Esophagus muscularis mucosa (tissue), 4 donors: ENCODE results near the gene NWD2. TPM values are rescaled to one million over a fixed set of nuclear protein-coding genes. Genes with fewer than 3 reads are reported as not detected.

ENCODE experiments used
- DNase-seq: peaks from one replicate; pipeline ENCODE4 v3.0.0-alpha.2; 2017; ENCODE audit errors: extremely low spot score
- H3K27ac ChIP-seq, 4 donors: fragments of 200-600 bp; sonication (generic); replicated peaks in 1 of 4; 1 replicate in 3 of 4; 2 replicates in 1 of 4; pipeline ENCODE4 v1.5.1; 2016 to 2019; ENCODE audit warnings: mild to moderate bottlenecking in 1 of 4
- H3K27me3 ChIP-seq, 4 donors: fragments of 200-600 bp; sonication (generic); one replicate each; pipeline versions ENCODE4 v1.5.1 to v1.6.0; 2016 to 2019
- H3K36me3 ChIP-seq, 4 donors: fragments of 200-600 bp; sonication (generic); one replicate each; pipeline ENCODE4 v1.5.1; 2016 to 2019
- H3K4me1 ChIP-seq, 4 donors: fragments of 200-600 bp; sonication (generic); one replicate each; pipeline ENCODE4 v1.5.1; 2016 to 2019
- H3K4me3 ChIP-seq, 4 donors: fragments of 200-600 bp; sonication (generic); 1 replicate in 2 of 4; 2 replicates in 2 of 4; pipeline ENCODE4 v1.5.1; 2016 to 2019; ENCODE audit warnings: mild to moderate bottlenecking in 4 of 4, moderate library complexity in 1 of 4
- H3K9me3 ChIP-seq, 4 donors: fragments of 200-600 bp; sonication (generic); 1 replicate in 3 of 4; 2 replicates in 1 of 4; pipeline ENCODE4 v1.5.1; 2016 to 2019
- EP300 ChIP-seq: sonication (generic); formaldehyde crosslinking; IDR thresholded peaks from one replicate; pipeline ENCODE4 v1.6.1; 2017; ENCODE audit warnings: antibody characterized with exemption
- POLR2A ChIP-seq: fragments of 450-650 bp; IDR thresholded peaks from one replicate; pipeline ENCODE4 v1.6.1; 2017; ENCODE audit warnings: antibody characterized with exemption, moderate library complexity, mild to moderate bottlenecking, low read depth
- POLR2AphosphoS5 ChIP-seq, 2 donors: sonication (generic); formaldehyde crosslinking; IDR thresholded peaks; one replicate each; pipeline ENCODE4 v1.6.1; 2017; ENCODE audit warnings: antibody characterized with exemption in 2 of 2
- WGBS: methylation state at CpG from one replicate; pipeline ENCODE4 v1.1.5; 2018; 5-methylcytosine and 5-hydroxymethylcytosine counted together
- intact Hi-C: fragments of 100-400 bp; cut with DNase I; formaldehyde crosslinking; loops from one replicate; pipeline ENCODE4 v1.15.1; 2023
- total RNA-seq, 4 donors: library from RNA; depleted of rRNA; stranded (reverse); fragments of >200 nt; gene quantifications; one replicate each; pipeline versions ENCODE4 v1.1.0 to v1.2.1, GENCODE V29; 2016
- TF ChIP-seq, protein P1 (sequence below), 3 experiments: fragments of 200-600 bp in 2 of 3; fragments of 450-650 bp in 1 of 3; sonication (generic) in 2 of 3; IDR thresholded peaks; one replicate each; pipeline ENCODE4 v1.5.1; 2017 to 2019; ENCODE audit warnings: antibody characterized with exemption in 3 of 3, mild to moderate bottlenecking in 2 of 3, moderate library complexity in 1 of 3

The NWD2 gene
- total RNA-seq, 4 donors from 2014 or later: 0.11 to 0.50 (median 0.30) TPM

DNA sequence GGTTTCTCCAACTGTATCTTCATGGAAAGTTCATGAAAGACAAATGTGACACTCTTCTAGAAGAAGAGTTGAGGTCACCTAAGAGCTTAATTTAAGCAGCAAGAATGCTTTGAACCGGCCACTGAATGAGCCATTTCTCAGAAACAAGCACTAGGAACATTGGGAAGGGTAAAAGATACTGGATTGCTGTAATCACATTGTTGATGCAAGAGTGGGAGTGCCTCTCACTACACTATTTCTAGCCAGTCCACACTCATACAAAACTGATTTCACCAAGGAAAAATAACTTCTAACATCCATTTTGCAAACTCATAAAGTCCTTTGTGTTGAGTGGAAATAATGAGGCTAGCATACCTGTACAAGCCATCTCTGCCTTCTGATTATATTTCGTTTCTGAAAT lies 221.3 kb downstream of the NWD2 start:
- 91% methylated on average over 2 of the region's 2 CpGs for WGBS
- intact Hi-C loops: no loop called here

DNA sequence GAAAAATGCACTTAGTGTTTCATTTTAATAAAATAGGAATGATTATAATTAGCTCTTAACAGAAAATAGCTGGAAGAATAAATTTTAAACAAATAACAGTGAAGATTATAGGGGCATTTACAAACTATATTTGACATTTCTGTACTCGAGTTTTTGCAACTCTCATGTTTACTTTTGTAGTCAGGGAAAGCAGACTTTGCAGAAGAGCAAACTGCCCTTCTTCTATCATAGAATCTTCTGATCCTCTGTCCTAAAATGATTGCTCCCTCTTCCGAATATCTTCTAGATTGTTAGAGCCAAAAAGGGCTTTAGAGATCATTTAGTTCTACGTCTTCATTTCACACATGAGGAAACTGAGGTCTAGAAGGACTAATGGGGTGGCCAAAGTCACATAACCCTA lies 222.7 kb downstream of the NWD2 start:
- TF ChIP-seq, protein P1, sequence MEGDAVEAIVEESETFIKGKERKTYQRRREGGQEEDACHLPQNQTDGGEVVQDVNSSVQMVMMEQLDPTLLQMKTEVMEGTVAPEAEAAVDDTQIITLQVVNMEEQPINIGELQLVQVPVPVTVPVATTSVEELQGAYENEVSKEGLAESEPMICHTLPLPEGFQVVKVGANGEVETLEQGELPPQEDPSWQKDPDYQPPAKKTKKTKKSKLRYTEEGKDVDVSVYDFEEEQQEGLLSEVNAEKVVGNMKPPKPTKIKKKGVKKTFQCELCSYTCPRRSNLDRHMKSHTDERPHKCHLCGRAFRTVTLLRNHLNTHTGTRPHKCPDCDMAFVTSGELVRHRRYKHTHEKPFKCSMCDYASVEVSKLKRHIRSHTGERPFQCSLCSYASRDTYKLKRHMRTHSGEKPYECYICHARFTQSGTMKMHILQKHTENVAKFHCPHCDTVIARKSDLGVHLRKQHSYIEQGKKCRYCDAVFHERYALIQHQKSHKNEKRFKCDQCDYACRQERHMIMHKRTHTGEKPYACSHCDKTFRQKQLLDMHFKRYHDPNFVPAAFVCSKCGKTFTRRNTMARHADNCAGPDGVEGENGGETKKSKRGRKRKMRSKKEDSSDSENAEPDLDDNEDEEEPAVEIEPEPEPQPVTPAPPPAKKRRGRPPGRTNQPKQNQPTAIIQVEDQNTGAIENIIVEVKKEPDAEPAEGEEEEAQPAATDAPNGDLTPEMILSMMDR (IDR thresholded peaks at IDR 0.05): no peak
- no peak for TF ChIP-seq POLR2A
- no peak for TF ChIP-seq POLR2AphosphoS5 (IDR thresholded peaks at IDR 0.05)
- TF ChIP-seq EP300: no peak
- Histone ChIP-seq H3K9me3 (no peaks in the 10 kb centered on the region), H3K4me3 (no peak overlapping the region), H3K4me1 (no peaks in the 10 kb centered on the region), H3K27ac (no peak overlapping the region), H3K36me3 (no peaks in the 10 kb centered on the region), H3K27me3 (no peaks in the 10 kb centered on the region)
- intact Hi-C loops: no loop called here
- no peak for DNase-seq
- 63% methylated on average over 3 of the region's 3 CpGs for WGBS

More for the DNA sequence above, 221.3 kb downstream of the NWD2 start:
- Histone ChIP-seq H3K36me3 (no peaks in the 10 kb centered on the region), H3K9me3 (no peaks in the 10 kb centered on the region), H3K27me3 (no peaks in the 10 kb centered on the region), H3K4me3 (no peak overlapping the region), H3K4me1 (no peaks in the 10 kb centered on the region), H3K27ac (no peak overlapping the region)
- TF ChIP-seq POLR2A: no peak
- TF ChIP-seq EP300: no peak
- no peak for TF ChIP-seq POLR2AphosphoS5 (IDR thresholded peaks at IDR 0.05)
- TF ChIP-seq, protein P1 (IDR thresholded peaks at IDR 0.05): no peak
- no peak for DNase-seq

DNA sequence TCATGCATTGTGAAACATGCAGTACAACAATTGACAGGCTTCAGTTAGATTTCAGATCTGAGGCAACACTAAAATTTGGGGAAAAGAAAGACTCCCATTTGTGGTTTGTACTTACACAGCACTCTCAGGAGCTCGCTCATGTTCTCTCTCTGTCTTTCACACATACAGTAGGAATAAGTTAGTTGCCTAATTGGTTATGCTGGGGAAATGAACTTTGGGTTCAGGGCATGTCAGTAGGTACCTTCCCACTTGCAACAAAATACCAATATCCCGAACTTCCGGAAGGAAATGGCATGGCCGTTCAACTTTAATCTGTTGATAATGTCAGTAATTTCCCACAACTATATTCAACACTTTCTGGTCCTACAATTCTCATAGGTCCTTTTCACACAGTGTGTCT lies 223.3 kb downstream of the NWD2 start:
- 82% methylated on average over 4 of the region's 4 CpGs for WGBS
- no peak for DNase-seq
- H3K4me1 ChIP-seq: no peaks in the 10 kb centered on the region
- H3K27ac ChIP-seq: no peak overlapping the region
- no peaks in the 10 kb centered on the region for H3K36me3 ChIP-seq
- no peak overlapping the region for H3K4me3 ChIP-seq
- TF ChIP-seq POLR2A: no peak
- TF ChIP-seq EP300: no peak
- TF ChIP-seq, protein P1 (IDR thresholded peaks at IDR 0.05): no peak
- no peak for TF ChIP-seq POLR2AphosphoS5 (IDR thresholded peaks at IDR 0.05)
- no peaks in the 10 kb centered on the region for H3K27me3 ChIP-seq
- intact Hi-C loops: no loop called here
- H3K9me3 ChIP-seq: no peaks in the 10 kb centered on the region

DNA sequence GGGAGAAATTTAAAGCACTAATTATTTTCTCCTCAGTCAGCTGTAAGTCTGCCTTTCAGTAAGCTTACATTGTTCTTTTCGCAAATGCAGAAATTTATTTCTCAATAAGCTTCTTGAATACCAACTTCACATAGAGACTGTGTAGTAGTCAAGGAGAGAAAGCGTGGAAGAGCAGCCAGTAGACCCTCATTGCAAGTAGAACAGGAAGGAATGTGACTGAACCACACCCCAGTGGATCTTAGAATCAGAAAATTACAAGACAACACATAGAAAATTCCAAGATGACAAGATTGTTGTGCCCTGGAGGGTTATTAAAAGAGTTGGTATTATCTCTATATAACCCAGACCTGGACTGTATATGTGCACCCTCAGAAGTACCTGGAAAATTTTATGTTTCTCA lies 224.7 kb downstream of the NWD2 start:
- H3K27me3 ChIP-seq: no peaks in the 10 kb centered on the region
- WGBS: 80% methylated on average over 2 of the region's 2 CpGs
- TF ChIP-seq POLR2A (no peak), EP300 (no peak), POLR2AphosphoS5 (IDR thresholded peaks at IDR 0.05) (no peak)
- TF ChIP-seq, protein P1 (IDR thresholded peaks at IDR 0.05): no peak
- no peak overlapping the region for H3K27ac ChIP-seq
- intact Hi-C loops: no loop called here
- H3K4me1 ChIP-seq: no peaks in the 10 kb centered on the region
- H3K9me3 ChIP-seq: no peaks in the 10 kb centered on the region
- DNase-seq: no peak
- no peak overlapping the region for H3K4me3 ChIP-seq
- no peaks in the 10 kb centered on the region for H3K36me3 ChIP-seq

DNA sequence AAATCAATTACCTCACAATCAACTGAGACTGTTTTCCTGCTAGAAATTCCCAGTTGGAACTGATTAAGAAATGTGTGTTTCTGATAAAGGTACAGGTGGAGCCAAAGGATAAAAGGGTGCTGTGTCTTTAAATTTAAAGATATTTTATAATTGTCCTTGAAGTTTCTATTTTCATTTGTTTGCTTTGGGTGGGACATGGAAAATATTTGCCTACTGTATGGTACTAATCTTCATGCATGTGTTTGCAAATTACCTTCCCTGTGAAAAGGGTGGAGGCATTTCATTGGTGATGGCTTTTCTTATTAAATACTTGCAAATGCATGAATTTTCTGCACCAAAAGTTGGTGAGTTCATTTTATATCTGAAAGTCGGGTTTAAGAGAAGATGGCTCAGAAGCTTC lies 225.7 kb downstream of the NWD2 start:
- no peaks in the 10 kb centered on the region for H3K4me1 ChIP-seq
- intact Hi-C loops: no loop called here
- no peak overlapping the region for H3K4me3 ChIP-seq
- TF ChIP-seq POLR2A: no peak
- TF ChIP-seq, protein P1 (IDR thresholded peaks at IDR 0.05): no peak
- TF ChIP-seq POLR2AphosphoS5 (IDR thresholded peaks at IDR 0.05): no peak
- TF ChIP-seq EP300: no peak
- H3K9me3 ChIP-seq: no peaks in the 10 kb centered on the region
- WGBS: 81% methylated on average over 1 of the region's 1 CpG
- no peak overlapping the region for H3K27ac ChIP-seq
- H3K36me3 ChIP-seq: no peaks in the 10 kb centered on the region
- DNase-seq: no peak
- H3K27me3 ChIP-seq: no peaks in the 10 kb centered on the region
